Keratinocyte (primary cell): ENCODE data around the gene CYP27A1. TPM values are rescaled to one million over a fixed set of nuclear protein-coding genes. Genes with fewer than 3 reads are reported as not detected.

ENCODE experiments used
- DNase-seq: peaks from one replicate; pipeline ENCODE4 v3.0.0-alpha.2; 2011; ENCODE audit warnings: low read depth, missing footprints, low spot score
- FAIRE-seq: peaks from 2 replicates; lab custom pipeline; 2011; peaks lifted over from hg19 to GRCh38; lab: Jason Lieb, UNC
- H2AFZ ChIP-seq: 2 replicates; pipeline ENCODE4 v1.6.0; 2012; ENCODE audit warnings: low read length, control low read depth, inconsistent platforms; ENCODE audit not compliant: control insufficient read depth
- H3K27ac ChIP-seq: 2 replicates; pipeline ENCODE4 v1.5.1; 2011; ENCODE audit warnings: low read length; ENCODE audit not compliant: control insufficient read depth, insufficient read depth
- H3K27me3 ChIP-seq: 3 replicates; pipeline ENCODE4 v1.6.0; 2011; ENCODE audit warnings: low read length; ENCODE audit not compliant: control insufficient read depth, insufficient read depth; ENCODE audit errors: extremely low read depth
- H3K36me3 ChIP-seq, 2 experiments: 2 replicates in 1 of 2; 3 replicates in 1 of 2; pipeline ENCODE4 v1.5.1; 2011; ENCODE audit warnings: low read length in 2 of 2, mild to moderate bottlenecking in 1 of 2; ENCODE audit not compliant: control insufficient read depth in 2 of 2, insufficient read depth in 2 of 2; ENCODE audit errors: extremely low read depth in 1 of 2
- H3K4me1 ChIP-seq: 3 replicates; pipeline ENCODE4 v1.5.1; 2011; ENCODE audit warnings: low read length; ENCODE audit not compliant: control insufficient read depth, insufficient read depth; ENCODE audit errors: extremely low read depth
- H3K4me2 ChIP-seq: 3 replicates; pipeline ENCODE4 v1.6.0; 2011; ENCODE audit warnings: low read depth, low read length; ENCODE audit not compliant: control insufficient read depth, insufficient read depth; ENCODE audit errors: extremely low read depth
- H3K4me3 ChIP-seq, 3 experiments: fragments of 200-600 bp in 1 of 3; sonication (generic) in 1 of 3; 2 replicates in 2 of 3; 3 replicates in 1 of 3; pipeline ENCODE4 v1.5.1; 2011 to 2016; ENCODE audit warnings: low read length in 3 of 3, mild to moderate bottlenecking in 3 of 3, control low read depth in 2 of 3, inconsistent platforms in 1 of 3, low read depth in 1 of 3, mixed read lengths in 1 of 3, mixed run types in 1 of 3, moderate library complexity in 1 of 3; ENCODE audit not compliant: control insufficient read depth in 2 of 3, insufficient read depth in 2 of 3; ENCODE audit errors: extremely low read depth in 1 of 3
- H3K79me2 ChIP-seq: 2 replicates; pipeline ENCODE4 v1.6.0; 2012; ENCODE audit warnings: low read length; ENCODE audit not compliant: control insufficient read depth, insufficient read depth
- H3K9ac ChIP-seq: 3 replicates; pipeline ENCODE4 v1.6.0; 2011; ENCODE audit warnings: low read length; ENCODE audit not compliant: control insufficient read depth, insufficient read depth; ENCODE audit errors: extremely low read depth
- H3K9me1 ChIP-seq: 3 replicates; pipeline ENCODE4 v1.6.0; 2011; ENCODE audit warnings: low read length; ENCODE audit not compliant: control insufficient read depth, insufficient read depth; ENCODE audit errors: extremely low read depth
- H3K9me3 ChIP-seq: 2 replicates; pipeline ENCODE4 v1.5.1; 2012; ENCODE audit warnings: low read depth, low read length; ENCODE audit not compliant: control insufficient read depth
- H4K20me1 ChIP-seq: 3 replicates; pipeline ENCODE4 v1.6.0; 2011; ENCODE audit warnings: low read length; ENCODE audit not compliant: control insufficient read depth, insufficient read depth; ENCODE audit errors: extremely low read depth
- CTCF ChIP-seq, 3 experiments: IDR thresholded peaks in 1 of 3; conservative IDR thresholded peaks in 1 of 3; optimal IDR thresholded peaks in 1 of 3; 2 replicates in 2 of 3; 3 replicates in 1 of 3; pipeline versions ENCODE3 to v1.5.1; 2011; ENCODE audit warnings: low read length in 3 of 3, mild to moderate bottlenecking in 3 of 3, moderate library complexity in 2 of 3, control low read depth in 1 of 3, inconsistent platforms in 1 of 3; ENCODE audit not compliant: insufficient read depth in 2 of 3; ENCODE audit errors: extremely low read depth in 1 of 3
- EZH2 ChIP-seq: IDR thresholded peaks from one replicate; pipeline ENCODE4 v1.6.1; 2012; ENCODE audit warnings: inconsistent platforms, mild to moderate bottlenecking, low read length, moderate library complexity
- dilution Hi-C: fragments of 300-500 bp; cut with MboI; formaldehyde crosslinking; loops from one replicate; pipeline ENCODE4 v1.7.0; 2020; ENCODE audit warnings: low sequenced_read_pairs; ENCODE audit not compliant: extremely low pct_ligation_motif_present
- polyA plus RNA-seq, 5 experiments: library from polyadenylated mRNA; depleted of rRNA in 3 of 5; stranded (reverse) in 3 of 5; stranded (forward) in 1 of 5; unstranded in 1 of 5; fragments of >200 nt; gene quantifications; 1 replicate in 1 of 5; 2 replicates in 3 of 5; 3 replicates in 1 of 5; pipeline versions ENCODE4 v1.2.1 to v1.2.3, GENCODE V29; 2011 to 2012; ENCODE audit warnings: missing spikeins in 2 of 5, low read depth in 1 of 5, low replicate concordance in 1 of 5

The CYP27A1 gene
- polyA plus RNA-seq, 1 donor (not counting 4 experiments of a cell fraction or from before 2014, with no cell fraction given) = 0.12 TPM

GRCh38 chr2:218812096-218812815 is 30.3 kb downstream of the CYP27A1 start:
- Histone ChIP-seq H3K9ac (no peak overlapping the region), H3K4me1 (peaks cover 2% of the 10 kb centered on the region), H3K4me3 (no peak overlapping the region), H3K4me2 (no peak overlapping the region), H3K9me1 (no peaks in the 10 kb centered on the region), H4K20me1 (no peaks in the 10 kb centered on the region), H3K79me2 (no peaks in the 10 kb centered on the region), H3K27me3 (peaks cover 9% of the 10 kb centered on the region), H3K36me3 (no peaks in the 10 kb centered on the region), H3K27ac (no peak overlapping the region), H2AFZ (no peak overlapping the region), H3K9me3 (no peaks in the 10 kb centered on the region)
- dilution Hi-C loops = no loop called here
- FAIRE-seq = no peak
- DNase-seq = no peak
- TF ChIP-seq EZH2 (no peak), CTCF (optimal IDR thresholded peaks at IDR 0.05 in 1 of 3, IDR thresholded peaks at IDR 0.05 in 1 of 3, conservative IDR thresholded peaks at IDR 0.05 in 1 of 3; ENCODE audit: extremely low read depth in 1 of 3, insufficient read depth in 2 of 3, low read length in 3 of 3) (no peak)

GRCh38 chr2:218812861-218813260 is 30.9 kb downstream of the CYP27A1 start:
- TF ChIP-seq CTCF (optimal IDR thresholded peaks at IDR 0.05 in 1 of 3, IDR thresholded peaks at IDR 0.05 in 1 of 3, conservative IDR thresholded peaks at IDR 0.05 in 1 of 3; ENCODE audit: extremely low read depth in 1 of 3, insufficient read depth in 2 of 3, low read length in 3 of 3) (no peak), EZH2 (no peak)
- H2AFZ ChIP-seq = no peak overlapping the region
- no peaks in the 10 kb centered on the region for H3K9me3 ChIP-seq
- H4K20me1 ChIP-seq = no peaks in the 10 kb centered on the region
- no peaks in the 10 kb centered on the region for H3K9me1 ChIP-seq
- H3K4me3 ChIP-seq = no peak overlapping the region
- H3K9ac ChIP-seq = no peak overlapping the region
- peaks cover 2% of the 10 kb centered on the region for H3K4me1 ChIP-seq
- H3K79me2 ChIP-seq = no peaks in the 10 kb centered on the region
- DNase-seq = no peak
- no peaks in the 10 kb centered on the region for H3K36me3 ChIP-seq
- H3K27me3 ChIP-seq = peaks cover 9% of the 10 kb centered on the region
- no peak for FAIRE-seq
- H3K4me2 ChIP-seq = no peak overlapping the region
- dilution Hi-C loops = no loop called here
- H3K27ac ChIP-seq = no peak overlapping the region
